ENCODE data around the gene TOP1.

TOP1 gene

GRCh38 chr20:41072915-41073314, 44.3 kb downstream of the TOP1 start:
- H3K4me2 ChIP-seq (ENCODE audit: low read depth, low read length), result no peak overlapping the region
- peaks cover 20% of the 10 kb centered on the region for H3F3A ChIP-seq (ENCODE audit: insufficient read depth, low read length)
- no peak overlapping the region for H3K27ac ChIP-seq (ENCODE audit: low read length)
- TF ChIP-seq EZH2phosphoT487 (IDR thresholded peaks at IDR 0.05; ENCODE audit: low read length), result no peak
- TF ChIP-seq CTCF (IDR thresholded peaks at IDR 0.05; ENCODE audit: low read length), result no peak
- TF ChIP-seq EZH2 (optimal IDR thresholded peaks at IDR 0.05; ENCODE audit: low read depth, low read length), result no peak
- no peaks in the 10 kb centered on the region; the same call in 1 of the 2 replicates for H3K36me3 ChIP-seq (replicated peaks; ENCODE audit: insufficient read depth, low read length)
- peaks cover 97% of the 10 kb centered on the region for H3K79me2 ChIP-seq (ENCODE audit: low read length)
- peaks cover 17% of the 10 kb centered on the region; the same call in 1 of the 2 replicates for H4K20me1 ChIP-seq (ENCODE audit: insufficient read depth, low read length)
- H3K9ac ChIP-seq (ENCODE audit: low read length), result no peak overlapping the region
- H3K9me3 ChIP-seq (replicated peaks; ENCODE audit: insufficient read depth, low read length), result no peaks in the 10 kb centered on the region
- peaks cover 18% of the 10 kb centered on the region for H3K4me1 ChIP-seq (ENCODE audit: low read length)
- H3K9me2 ChIP-seq (replicated peaks; ENCODE audit: insufficient read depth, low read length), result no peaks in the 10 kb centered on the region
- no peak overlapping the region for H3K4me3 ChIP-seq (ENCODE audit: low read length)
- no peak for DNase-seq
- no peak overlapping the region for H2AFZ ChIP-seq (ENCODE audit: low read length)
- H3K27me3 ChIP-seq (replicated peaks; ENCODE audit: insufficient read depth, low read length), result no peaks in the 10 kb centered on the region

GRCh38 chr20:41074441-41074840, 45.8 kb downstream of the TOP1 start:
- H3K9me2 ChIP-seq (replicated peaks; ENCODE audit: insufficient read depth, low read length), result no peaks in the 10 kb centered on the region
- H3K79me2 ChIP-seq (ENCODE audit: low read length), result peaks cover 96% of the 10 kb centered on the region
- H3K4me2 ChIP-seq (ENCODE audit: low read depth, low read length), result no peak overlapping the region
- H3K4me3 ChIP-seq (ENCODE audit: low read length), result no peak overlapping the region
- no peaks in the 10 kb centered on the region; the same call in 1 of the 2 replicates for H3K36me3 ChIP-seq (replicated peaks; ENCODE audit: insufficient read depth, low read length)
- H3K9me3 ChIP-seq (replicated peaks; ENCODE audit: insufficient read depth, low read length), result no peaks in the 10 kb centered on the region
- H3F3A ChIP-seq (ENCODE audit: insufficient read depth, low read length), result peaks cover 23% of the 10 kb centered on the region
- no peak overlapping the region for H2AFZ ChIP-seq (ENCODE audit: low read length)
- peaks cover 19% of the 10 kb centered on the region; the same call in 1 of the 2 replicates for H4K20me1 ChIP-seq (ENCODE audit: insufficient read depth, low read length)
- H3K4me1 ChIP-seq (ENCODE audit: low read length), result peaks cover 23% of the 10 kb centered on the region
- no peak overlapping the region for H3K9ac ChIP-seq (ENCODE audit: low read length)
- no peak overlapping the region for H3K27ac ChIP-seq (ENCODE audit: low read length)
- DNase-seq, result no peak
- no peaks in the 10 kb centered on the region for H3K27me3 ChIP-seq (replicated peaks; ENCODE audit: insufficient read depth, low read length)
- TF ChIP-seq CTCF (IDR thresholded peaks at IDR 0.05; ENCODE audit: low read length) (no peak), EZH2phosphoT487 (IDR thresholded peaks at IDR 0.05; ENCODE audit: low read length) (no peak), EZH2 (optimal IDR thresholded peaks at IDR 0.05; ENCODE audit: low read depth, low read length) (no peak)

GRCh38 chr20:41076776-41077175, 48.2 kb downstream of the TOP1 start:
- Histone ChIP-seq H3K79me2 (ENCODE audit: low read length) (peaks cover 79% of the 10 kb centered on the region), H3F3A (ENCODE audit: insufficient read depth, low read length) (peaks cover 23% of the 10 kb centered on the region), H3K9me3 (replicated peaks; ENCODE audit: insufficient read depth, low read length) (no peaks in the 10 kb centered on the region), H3K36me3 (replicated peaks; ENCODE audit: insufficient read depth, low read length) (no peaks in the 10 kb centered on the region; the same call in 1 of the 2 replicates), H3K4me2 (ENCODE audit: low read depth, low read length) (no peak overlapping the region; the same call in 1 of the 2 replicates), H4K20me1 (ENCODE audit: insufficient read depth, low read length) (peaks cover 14% of the 10 kb centered on the region; the same call in 1 of the 2 replicates), H3K9me2 (replicated peaks; ENCODE audit: insufficient read depth, low read length) (no peaks in the 10 kb centered on the region), H3K4me1 (ENCODE audit: low read length) (peaks cover 28% of the 10 kb centered on the region), H2AFZ (ENCODE audit: low read length) (no peak overlapping the region), H3K27me3 (replicated peaks; ENCODE audit: insufficient read depth, low read length) (no peaks in the 10 kb centered on the region), H3K4me3 (ENCODE audit: low read length) (no peak overlapping the region), H3K27ac (ENCODE audit: low read length) (no peak overlapping the region), H3K9ac (ENCODE audit: low read length) (no peak overlapping the region)
- DNase-seq, result no peak
- TF ChIP-seq EZH2phosphoT487 (IDR thresholded peaks at IDR 0.05; ENCODE audit: low read length), result no peak
- TF ChIP-seq EZH2 (optimal IDR thresholded peaks at IDR 0.05; ENCODE audit: low read depth, low read length), result no peak
- TF ChIP-seq CTCF (IDR thresholded peaks at IDR 0.05; ENCODE audit: low read length), result no peak
